NCI-H82 treated with DMSO at 0.1 percent for 48 hours (cell line): ENCODE measurements around the gene MAGT1.
A peak's percentile ranks its signal among the peaks of the same experiment; 100 is the strongest.
"Not testable (repeated sequence)": the region's sequence is repeated elsewhere in the genome, so short reads cannot be mapped to it uniquely, and the experiment has no call there.

Experiments used
- DNase-seq: peaks from one replicate; lab custom pipeline; 2025; ENCODE audit not compliant: unreplicated experiment; lab: John Stamatoyannopoulos, UW

MAGT1 gene

DNA sequence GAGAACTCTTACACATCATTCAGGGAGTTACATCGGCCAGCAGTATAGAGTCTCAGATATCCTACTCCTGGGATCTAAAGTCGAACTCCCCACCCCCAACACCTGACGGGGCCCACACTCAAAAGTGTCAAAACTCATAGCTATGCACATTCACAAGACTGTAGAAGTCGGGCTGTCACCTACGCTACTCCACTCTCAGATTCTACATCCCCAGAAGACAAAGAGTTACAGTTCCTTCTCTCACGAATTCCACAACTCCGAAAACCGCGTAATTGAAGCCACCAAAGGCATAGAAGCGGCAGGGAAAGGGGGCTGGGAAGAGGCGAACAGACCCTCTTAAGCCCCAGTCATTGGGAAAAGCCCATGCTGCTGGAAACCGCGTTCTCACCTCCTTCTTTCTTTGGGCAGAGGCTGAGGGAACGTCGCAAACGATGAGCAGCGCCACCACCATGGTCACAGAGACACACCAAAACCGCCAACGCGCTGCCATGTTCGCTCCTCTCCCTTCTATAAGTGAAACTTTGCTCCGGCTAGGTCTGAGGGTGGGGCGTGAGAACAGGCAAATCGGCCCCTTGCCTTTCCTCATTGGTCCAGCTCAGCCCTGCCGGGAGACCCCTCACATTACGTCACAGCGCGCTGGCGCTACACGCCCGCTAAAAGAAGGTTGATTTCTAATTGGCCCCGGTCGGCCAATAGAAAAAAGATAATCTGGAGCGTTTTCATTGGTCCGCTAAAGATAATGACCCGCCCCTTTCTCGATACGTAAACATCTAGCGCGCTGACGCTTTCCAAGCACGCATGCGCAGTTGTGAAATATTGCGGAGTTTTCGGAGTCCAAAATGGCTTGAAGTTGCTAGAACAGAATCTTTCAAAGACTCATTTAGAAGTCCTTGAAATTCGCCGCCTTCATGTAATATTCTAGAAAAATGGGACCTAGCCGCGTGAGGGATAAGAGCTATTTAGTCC is at the start of gene MAGT1:
Gene MAGT1, minus strand, starts transcription at position 515 of the 966 bp plus-strand sequence. Its CDS starts 25 bp downstream, at position 490.
- peak; percentile 95 for DNase-seq

DNA sequence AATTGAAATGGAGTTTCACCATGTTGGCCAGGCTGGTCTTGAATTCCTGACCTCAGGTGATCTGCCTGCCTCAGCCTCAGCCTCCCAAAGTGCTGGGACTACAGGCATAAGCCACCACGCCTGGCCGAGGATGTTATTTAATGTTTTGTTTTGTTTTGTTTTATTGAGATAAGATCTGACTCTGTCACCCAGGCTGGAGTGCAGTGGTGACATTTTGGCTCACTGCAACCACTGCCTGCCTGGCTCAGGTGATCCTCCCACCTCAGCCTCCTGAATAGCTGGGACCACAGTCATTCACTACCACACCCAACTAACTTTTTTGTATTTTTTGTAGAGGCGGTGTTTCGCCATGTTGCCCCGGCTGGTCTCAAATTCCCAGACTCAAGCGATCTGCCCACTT is 49.8 kb upstream of the MAGT1 start:
- DNase-seq = not testable (repeated sequence)

DNA sequence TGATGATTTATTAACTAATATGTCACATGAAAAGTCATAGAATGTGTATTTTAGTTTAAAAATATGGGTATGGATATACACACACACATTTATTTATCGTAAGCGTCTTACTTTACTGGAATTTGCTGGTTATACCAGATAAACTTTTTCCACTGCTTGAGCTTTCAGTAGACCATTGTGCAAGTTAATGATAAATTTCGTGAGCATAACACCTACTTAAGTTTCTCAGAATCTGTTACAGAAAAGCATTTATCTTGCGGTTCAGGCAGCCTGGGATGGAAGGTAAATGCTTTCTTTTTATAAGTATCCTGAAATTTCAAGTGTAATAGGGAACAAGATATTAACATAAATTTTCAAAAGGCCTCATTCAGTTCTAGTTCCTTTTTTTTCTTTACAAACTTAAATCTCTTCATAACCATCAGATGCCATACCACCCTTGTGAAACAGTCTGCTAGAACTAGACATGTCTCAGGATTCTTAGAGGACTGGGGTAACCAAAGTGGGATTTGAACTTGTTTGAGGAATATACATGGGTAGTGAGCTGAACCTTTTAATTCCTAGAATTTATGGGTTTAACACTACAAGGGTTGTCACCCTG is 42.9 kb upstream of the MAGT1 start:
- DNase-seq = no peak

DNA sequence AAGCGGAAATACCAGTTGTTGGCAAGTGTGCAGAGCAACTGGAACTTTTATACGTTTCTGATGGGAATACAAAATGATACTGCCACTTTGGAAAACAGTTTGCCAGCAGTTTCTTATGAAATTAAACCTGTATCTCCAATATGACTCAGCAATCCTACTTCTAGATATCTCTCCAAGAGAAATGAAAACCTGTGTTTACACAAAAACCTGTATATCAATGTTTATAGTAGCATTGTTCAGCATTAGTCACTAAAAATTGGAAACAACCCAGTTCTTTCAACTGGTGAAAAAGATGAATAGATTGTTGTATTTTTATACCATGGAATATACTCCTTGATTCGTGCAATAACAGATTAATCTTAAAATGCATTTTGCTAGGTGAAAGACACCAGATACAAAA is 42.1 kb upstream of the MAGT1 start:
- DNase-seq = no peak

DNA sequence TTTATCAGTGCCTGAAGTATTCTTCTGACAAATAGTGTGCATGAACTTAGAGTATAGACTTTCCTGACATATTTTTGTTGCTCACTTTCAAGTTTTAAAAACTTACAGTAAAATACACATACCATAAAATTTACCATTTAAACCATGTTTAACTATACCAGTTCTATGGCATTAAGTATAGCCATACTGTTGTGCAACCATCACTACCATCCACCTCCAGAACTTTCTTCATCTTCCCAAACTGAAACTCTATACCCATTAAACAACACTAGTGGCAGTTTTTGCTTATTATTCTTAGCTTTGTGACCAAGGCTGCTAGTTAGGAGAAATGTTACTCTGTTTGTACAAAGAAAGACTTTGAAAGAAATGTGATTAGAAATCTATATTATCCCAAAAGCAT is 41.1 kb upstream of the MAGT1 start:
- no peak for DNase-seq

DNA sequence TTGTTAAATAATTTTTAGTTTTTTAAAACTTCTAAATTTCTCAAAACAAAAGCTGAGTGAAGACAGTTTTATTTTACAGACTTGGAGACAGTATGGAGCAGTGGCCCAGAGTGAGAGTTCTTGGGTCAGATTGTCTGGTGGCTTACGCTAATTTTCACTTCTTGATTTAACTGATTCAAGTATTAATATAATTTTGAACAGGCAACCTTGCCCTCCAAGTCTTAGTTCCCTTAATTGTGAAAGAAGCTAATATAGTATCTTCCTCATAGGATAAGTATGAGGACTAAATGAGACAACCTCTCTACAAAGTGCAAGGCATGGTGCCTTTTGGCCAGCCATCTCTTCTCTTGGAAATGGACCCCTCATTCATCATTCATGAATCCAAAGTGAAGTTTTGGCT is 40.7 kb upstream of the MAGT1 start:
- no peak for DNase-seq

DNA sequence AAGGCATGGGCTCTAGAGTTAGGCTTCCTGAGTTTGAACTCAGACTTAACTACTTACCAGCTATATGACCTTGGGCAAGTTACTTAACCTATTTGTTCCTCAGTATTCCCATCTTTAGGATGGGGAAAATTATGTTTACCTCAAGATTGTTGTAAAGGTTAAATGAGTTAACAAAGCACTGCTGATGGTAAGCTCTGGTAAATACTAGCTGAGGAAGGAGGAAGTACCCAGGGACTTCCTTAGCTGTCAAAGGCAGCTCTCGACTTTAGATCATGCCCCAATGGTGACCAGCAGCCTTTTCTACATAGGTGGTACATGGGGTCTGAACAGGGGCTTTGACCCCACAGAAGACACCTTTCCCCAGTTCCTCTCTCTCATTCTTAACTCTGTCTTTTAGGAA is 35.3 kb upstream of the MAGT1 start:
- no peak for DNase-seq

DNA sequence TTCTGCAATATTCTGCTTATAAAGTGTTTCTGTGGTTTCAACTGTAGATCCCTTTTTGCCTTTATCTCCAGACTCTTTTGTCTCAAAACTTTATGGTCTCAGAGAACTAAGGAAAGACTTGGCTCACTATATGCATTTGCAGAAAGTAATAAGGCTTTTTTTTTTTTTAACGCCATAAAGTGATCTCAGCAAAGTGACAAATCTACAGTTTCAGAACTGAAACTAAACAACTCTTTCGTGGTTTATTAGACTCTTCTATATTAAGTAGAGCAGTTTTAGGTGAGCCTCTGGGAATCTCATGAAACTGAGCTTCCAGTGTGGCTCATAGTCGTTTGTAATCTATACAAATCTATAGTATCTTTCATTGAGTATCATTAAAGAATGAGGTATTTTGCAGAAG is 30.5 kb upstream of the MAGT1 start:
- no peak for DNase-seq

DNA sequence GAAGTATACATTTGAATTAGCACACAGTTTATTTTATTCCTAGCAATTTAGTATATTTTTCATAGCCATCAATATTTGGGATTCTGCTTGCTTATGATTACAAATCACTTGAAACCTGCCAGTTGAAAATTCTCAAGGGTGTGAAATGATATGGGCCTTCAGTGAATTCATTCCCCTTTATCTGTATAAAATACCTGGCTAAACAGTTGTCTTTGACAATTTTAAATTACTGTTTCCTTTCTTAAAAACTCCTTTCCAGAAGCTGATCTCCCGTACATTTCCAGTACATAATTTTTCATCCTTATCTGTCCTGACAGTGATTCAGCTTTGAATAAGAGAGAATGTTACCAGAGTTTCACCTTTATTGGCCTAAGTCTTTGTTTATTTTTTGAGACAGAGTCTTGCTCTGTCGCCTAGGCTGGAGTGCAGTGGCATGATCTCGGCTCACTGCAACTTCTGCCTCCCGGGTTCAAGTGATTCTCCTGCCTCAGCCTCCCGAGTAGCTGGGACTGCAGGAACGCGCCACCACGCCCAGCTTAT is 29.2 kb upstream of the MAGT1 start:
- DNase-seq = no peak

DNA sequence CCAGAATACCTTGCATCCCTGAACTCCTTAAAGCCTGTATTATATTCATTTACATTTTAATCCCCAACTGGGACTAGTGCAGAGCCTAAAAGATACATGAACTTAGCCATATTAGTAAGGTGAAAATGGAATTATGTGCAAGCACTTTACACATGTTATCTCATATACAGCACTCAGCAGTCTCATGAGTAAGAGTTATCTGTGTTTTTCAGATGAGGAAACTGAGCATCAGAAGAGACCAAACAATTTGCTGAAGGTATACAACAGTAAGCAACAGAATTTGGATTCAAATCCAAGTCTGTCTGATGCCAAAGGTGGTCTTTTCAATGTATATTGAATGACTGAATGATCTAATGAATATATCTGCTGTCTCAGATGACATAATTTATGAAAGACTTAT is 27.6 kb upstream of the MAGT1 start:
- no peak for DNase-seq

DNA sequence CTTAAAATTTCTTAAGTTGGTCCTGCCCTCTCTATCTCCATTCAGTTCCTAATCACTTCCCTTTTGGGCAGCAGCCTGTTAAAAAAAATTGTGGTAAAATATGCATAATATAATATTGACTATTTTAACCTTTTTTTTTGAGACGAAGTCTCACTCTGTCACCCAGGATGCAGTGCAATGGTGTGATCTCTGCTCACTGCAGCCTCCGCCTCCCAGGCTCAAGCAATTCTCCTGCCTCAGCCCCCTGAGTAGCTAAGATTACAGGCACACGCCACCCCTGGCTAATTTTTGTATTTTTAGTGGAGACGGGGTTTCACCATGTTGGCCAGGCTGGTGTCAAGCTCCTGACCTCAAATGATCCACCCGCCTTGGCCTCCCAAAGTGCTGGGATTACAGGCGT is 24.1 kb upstream of the MAGT1 start:
- DNase-seq = not testable (repeated sequence)

DNA sequence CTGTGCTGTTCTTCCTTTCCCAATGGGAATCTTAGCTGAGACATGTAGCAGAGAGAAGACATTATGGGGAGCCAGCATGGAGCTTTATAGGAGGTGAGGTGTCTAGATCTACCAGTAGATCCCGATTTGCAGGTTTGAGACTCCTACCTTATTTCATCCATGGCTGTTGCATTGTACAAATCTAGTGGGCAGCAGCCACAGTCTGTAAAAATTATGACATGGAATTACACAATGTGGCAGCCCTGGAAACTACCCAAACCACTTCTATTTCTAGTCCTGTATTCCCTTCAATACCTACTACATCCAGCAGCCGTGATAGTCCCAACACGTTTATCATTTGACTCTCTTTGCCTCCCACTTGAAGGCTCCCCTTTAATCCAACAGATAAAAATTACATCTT is 23.3 kb upstream of the MAGT1 start:
- DNase-seq = no peak

DNA sequence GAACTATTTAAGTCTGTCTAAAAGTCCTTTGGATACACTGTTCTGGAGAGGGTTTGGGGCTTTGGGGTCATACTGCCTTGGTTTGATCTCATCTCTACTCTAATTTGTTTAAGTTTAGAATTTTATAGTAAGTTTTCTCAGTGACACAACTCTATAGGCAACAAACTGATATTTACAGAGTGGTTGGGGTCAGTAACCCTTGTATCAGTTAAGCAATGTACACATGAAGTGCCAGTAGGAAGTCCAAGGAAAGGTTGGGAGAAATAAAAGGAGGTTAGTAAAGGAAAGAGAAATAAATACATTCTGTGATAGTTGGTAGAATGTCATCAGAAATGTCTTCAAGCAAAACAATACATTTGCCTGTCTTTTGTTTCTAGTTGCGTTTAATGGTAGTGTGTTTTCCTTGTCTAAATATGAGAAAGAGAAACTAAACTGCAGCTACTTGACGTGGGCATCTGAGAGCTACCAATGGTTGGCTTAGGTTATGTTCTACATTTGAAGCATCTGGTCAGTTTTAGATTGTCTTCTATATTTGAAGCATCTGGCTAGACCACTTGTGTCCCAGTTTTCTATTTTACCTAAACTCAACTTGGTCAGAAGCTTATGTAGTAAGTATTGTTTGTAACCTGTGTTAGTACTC is 22.2 kb upstream of the MAGT1 start:
- DNase-seq = no peak

DNA sequence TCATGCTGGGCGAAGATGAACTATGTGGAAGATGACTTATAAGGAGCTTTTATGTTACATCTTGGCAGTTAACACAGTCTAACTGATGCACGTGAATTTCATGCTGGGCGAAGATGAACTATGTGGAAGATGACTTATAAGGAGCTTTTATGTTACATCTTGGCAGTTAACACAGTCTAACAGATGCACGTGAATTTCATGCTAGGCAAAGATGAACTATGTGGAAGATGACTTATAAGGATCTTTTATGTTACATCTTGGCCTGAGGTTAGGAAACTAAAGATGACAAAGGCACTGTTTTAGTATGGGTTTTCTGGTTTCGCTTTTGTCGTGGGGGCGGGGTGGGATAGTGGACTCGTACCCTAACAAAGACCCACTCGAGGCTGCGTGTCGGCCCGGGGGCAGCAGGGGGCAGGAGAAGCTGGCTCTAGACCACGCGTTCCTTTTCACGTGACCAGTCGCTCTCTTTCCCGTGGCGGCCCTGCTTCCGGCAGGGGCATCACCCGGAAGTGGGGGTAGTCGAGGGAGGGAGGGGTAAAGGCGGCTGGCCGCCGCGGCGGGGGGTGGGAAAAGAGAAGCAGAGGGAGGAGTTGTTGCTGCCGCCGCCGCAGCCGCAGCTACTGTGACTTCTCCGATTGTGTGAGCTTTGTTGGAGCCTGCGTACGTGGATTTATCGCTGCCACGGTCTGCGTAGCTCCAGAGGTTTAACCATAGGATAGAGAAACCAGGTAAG is 15.0 kb upstream of the MAGT1 start, which contains the start of gene ATP7A:
Gene ATP7A, plus strand, starts transcription at position 586 of the 733 bp plus-strand sequence. CDS start 60,949 bp downstream, outside the sequence.
- DNase-seq = peak; percentile 93

DNA sequence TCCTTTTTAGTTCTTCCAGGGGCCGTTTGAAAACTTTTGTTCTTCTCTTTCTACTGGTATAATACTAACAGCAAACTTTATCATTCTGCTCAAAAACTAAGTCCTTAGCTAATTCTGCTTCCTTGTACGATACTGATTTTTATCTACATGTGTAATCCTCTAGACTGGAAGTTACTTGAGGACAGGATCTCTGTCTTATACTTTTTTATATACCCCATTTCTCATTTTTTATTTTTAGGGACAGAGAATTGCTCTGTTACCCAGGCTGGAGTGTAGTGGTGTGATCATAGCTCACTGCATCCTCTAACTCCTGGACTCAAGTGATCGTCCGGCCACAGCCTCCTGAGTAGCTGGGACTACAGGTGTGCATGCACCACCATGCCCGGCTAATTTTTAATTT is 6.3 kb upstream of the MAGT1 start:
- no peak for DNase-seq

DNA sequence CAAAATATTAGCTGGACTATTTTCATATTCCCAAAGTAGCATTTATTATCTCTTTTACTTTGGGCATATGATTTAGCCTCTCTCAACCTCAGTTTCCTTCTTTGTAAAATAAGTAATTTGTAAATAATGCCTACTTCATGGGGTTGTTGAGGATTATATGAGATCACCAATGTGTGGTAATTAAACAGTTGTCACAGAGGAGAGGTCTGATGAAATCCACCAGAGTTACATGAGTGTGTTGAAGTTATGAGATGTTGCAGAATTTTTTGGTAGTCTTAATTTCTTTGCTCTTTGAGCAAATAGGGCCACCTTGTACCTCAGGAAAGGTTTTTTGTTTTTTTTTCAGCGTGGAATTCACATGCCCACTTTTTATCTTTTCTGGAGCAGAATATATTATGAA is 5.5 kb upstream of the MAGT1 start:
- no peak for DNase-seq

DNA sequence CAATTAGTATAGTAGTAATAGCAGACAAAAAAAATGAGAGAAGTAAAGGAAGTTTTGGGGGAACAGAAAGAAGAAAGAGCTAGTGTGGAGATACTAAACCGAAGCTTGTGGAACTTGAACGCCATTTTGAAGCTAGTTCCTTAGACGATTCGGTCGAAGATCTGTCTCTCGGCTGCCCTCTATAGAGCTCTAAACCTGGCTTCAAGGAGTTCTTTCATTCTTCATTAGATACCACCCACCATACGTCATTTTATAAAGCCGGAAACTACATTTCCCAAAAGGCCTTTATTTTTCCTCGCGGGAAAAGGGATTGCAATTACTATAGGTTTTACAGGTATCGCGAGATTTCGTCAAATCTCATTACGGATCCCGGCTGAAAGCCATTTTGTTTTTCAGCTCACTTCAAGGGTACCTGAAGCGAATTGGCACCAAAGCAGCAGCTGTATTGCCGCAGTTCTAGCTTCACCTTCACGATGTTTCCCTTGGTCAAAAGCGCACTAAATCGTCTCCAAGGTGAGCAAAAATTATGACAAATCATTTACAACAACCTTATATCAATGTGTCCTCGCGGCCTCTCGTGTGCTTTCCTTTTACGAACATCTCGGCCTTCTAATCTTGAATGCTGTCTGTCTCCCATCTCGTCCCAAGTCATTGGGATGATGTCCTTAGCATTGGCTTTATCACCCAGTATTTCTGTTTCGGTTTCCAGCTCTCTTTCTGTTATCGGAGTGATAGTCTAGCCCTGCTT is 4.0 kb upstream of the MAGT1 start, which contains the start of gene COX7B:
Gene COX7B, plus strand, starts transcription at position 388 of the 748 bp plus-strand sequence. Its CDS starts 86 bp downstream, at position 474.
- peak; percentile 96 for DNase-seq

DNA sequence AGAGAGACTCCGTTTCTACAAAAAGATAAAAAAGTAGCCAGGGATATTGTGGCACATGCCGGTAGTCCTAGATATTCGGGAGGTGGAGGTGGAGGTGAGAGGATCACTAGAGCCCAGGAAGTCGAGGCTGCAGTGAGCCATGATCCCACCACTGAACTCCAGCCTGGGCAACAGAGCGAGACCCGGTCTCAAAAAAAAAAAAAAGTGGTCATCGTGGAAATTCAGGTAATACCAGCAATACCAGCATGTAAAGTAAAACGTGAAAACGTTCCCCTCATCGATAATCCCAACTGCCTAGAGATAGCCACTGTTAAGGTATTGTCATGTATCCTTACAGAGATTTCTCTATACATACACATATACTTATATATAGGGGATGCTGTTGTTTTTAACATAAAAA is 1.5 kb downstream of the MAGT1 start:
- DNase-seq = no peak

DNA sequence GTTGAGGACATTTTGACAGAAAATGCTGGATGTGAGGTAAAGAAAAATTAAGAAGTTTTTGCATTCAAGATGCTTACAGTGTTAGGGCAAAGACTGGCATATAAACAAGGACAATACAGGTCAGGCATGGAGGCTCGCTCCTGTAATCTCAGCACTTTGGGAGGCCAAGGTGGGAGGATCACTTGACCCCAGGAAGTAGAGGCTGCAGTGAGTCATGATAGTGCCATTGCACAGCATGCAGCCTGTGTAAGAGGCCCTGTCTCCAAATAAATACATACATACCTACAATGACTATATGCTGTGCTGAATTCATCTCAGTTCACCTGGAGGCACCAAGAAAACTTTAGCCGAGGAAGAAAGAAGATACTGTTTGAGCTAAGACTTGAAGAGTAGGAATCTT is 2.3 kb downstream of the MAGT1 start:
- DNase-seq = no peak

DNA sequence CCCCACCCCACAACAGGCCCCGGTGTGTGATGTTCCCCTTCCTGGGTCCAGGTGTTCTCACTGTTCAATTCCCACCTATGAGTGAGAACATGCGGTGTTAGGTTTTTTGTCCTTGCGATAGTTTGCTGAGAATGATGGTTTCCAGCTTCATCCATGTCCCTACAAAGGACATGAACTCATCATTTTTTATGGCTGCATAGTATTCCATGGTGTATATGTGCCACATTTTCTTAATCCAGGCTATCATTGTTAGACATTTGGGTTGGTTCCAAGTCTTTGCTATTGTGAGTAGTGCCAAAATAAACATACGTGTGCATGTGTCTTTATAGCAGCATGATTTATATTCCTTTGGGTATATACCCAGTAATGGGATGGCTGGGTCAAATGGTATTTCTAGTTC is 13.8 kb downstream of the MAGT1 start:
- not testable (repeated sequence) for DNase-seq
